Naive thymus-derived CD4-positive, alpha-beta T cell (primary cell): Measurements from ENCODE around the gene FKBP4. TPM values are rescaled to one million over a fixed set of nuclear protein-coding genes. Genes with fewer than 3 reads are reported as not detected.

Experiments used
- ATAC-seq: fragments of 150-1000 bp; cut with Tn5 transposase; 2 replicates; pipeline ENCODE4 v1.10.0; 2021; ENCODE audit warnings: mild to moderate bottlenecking, moderate library complexity
- CTCF ChIA-PET: fragments of 350-600 bp; sonication (Branson Sonifier 250); formaldehyde crosslinking; loops from one replicate; lab custom pipeline; 2021; ENCODE audit warnings: antibody characterized with exemption; lab: Charles Lee
- POLR2A ChIA-PET: fragments of 350-600 bp; sonication (Branson Sonifier 250); formaldehyde crosslinking; loops from one replicate; lab custom pipeline; 2021; ENCODE audit warnings: antibody characterized with exemption, inconsistent platforms; lab: Charles Lee
- DNase-seq, 9 donors: peaks; one replicate each; pipeline versions ENCODE4 v3.0.0 to v3.0.0-alpha.2; 2020 to 2022; ENCODE audit warnings: mixed read lengths in 1 of 9
- H3K27ac ChIP-seq: one replicate; pipeline ENCODE4 v1.7.0; 2013; ENCODE audit warnings: mild to moderate bottlenecking, low read depth, low read length, moderate library complexity
- H3K27me3 ChIP-seq, 2 donors: one replicate each; pipeline ENCODE4 v1.7.0; 2013; ENCODE audit warnings: low read length in 2 of 2, mild to moderate bottlenecking in 2 of 2, moderate library complexity in 2 of 2; ENCODE audit not compliant: control insufficient read depth in 2 of 2, insufficient read depth in 2 of 2
- H3K36me3 ChIP-seq, 3 experiments: 1 replicate in 2 of 3; 2 replicates in 1 of 3; pipeline ENCODE4 v1.7.0; 2013; ENCODE audit warnings: low read length in 3 of 3, mild to moderate bottlenecking in 3 of 3, moderate library complexity in 1 of 3; ENCODE audit not compliant: insufficient read depth in 3 of 3, control insufficient read depth in 2 of 3
- H3K4me1 ChIP-seq, 2 donors: one replicate each; pipeline ENCODE4 v1.7.0; 2013; ENCODE audit warnings: low read length in 2 of 2, mild to moderate bottlenecking in 2 of 2, moderate library complexity in 1 of 2; ENCODE audit not compliant: control insufficient read depth in 2 of 2, insufficient read depth in 2 of 2
- H3K4me3 ChIP-seq: 2 replicates; pipeline ENCODE4 v1.7.0; 2013; ENCODE audit warnings: mild to moderate bottlenecking, low read length
- H3K9me3 ChIP-seq, 3 experiments: 1 replicate in 2 of 3; 2 replicates in 1 of 3; pipeline ENCODE4 v1.7.0; 2013; ENCODE audit warnings: low read length in 3 of 3; ENCODE audit not compliant: control insufficient read depth in 2 of 3
- H3K27ac Mint-ChIP-seq, 9 donors: one replicate each; pipeline ENCODE4 v1.8.0; 2020 to 2022; ENCODE audit warnings: mixed read lengths in 9 of 9, mild to moderate bottlenecking in 8 of 9, moderate library complexity in 5 of 9, inconsistent platforms in 2 of 9
- H3K27me3 Mint-ChIP-seq, 5 donors: one replicate each; pipeline ENCODE4 v1.8.0; 2021 to 2022; ENCODE audit warnings: mixed read lengths in 5 of 5, mild to moderate bottlenecking in 1 of 5
- H3K36me3 Mint-ChIP-seq, 5 donors: one replicate each; pipeline ENCODE4 v1.8.0; 2020 to 2022; ENCODE audit warnings: mixed read lengths in 5 of 5, mild to moderate bottlenecking in 3 of 5, inconsistent platforms in 1 of 5
- H3K4me1 Mint-ChIP-seq, 7 donors: one replicate each; pipeline ENCODE4 v1.8.0; 2020 to 2022; ENCODE audit warnings: mixed read lengths in 7 of 7, mild to moderate bottlenecking in 3 of 7, inconsistent platforms in 1 of 7
- H3K4me3 Mint-ChIP-seq, 10 donors: one replicate each; pipeline ENCODE4 v1.8.0; 2020 to 2022; ENCODE audit warnings: mild to moderate bottlenecking in 10 of 10, mixed read lengths in 10 of 10, moderate library complexity in 6 of 10, inconsistent platforms in 2 of 10
- H3K9me3 Mint-ChIP-seq, 11 donors: one replicate each; pipeline ENCODE4 v1.8.0; 2020 to 2022; ENCODE audit warnings: mixed read lengths in 11 of 11, mild to moderate bottlenecking in 4 of 11, inconsistent platforms in 1 of 11, moderate library complexity in 1 of 11
- intact Hi-C, 2 donors: fragments of 100-400 bp; cut with micrococcal nuclease; formaldehyde crosslinking; loops; one replicate each; pipeline ENCODE4 v1.15.1; 2023
- polyA plus RNA-seq, 2 donors: library from polyadenylated mRNA; unstranded; fragments of 300-500 nt; fragmentation: Illumina TruSeq; gene quantifications; one replicate each; pipeline ENCODE4 v1.2.3, GENCODE V29; 2021
- total RNA-seq, 6 experiments: library from RNA in 5 of 6; stranded (reverse) in 5 of 6; gene quantifications; 1 replicate in 5 of 6; 2 replicates in 1 of 6; pipeline ENCODE4 v1.2.3 and lab custom pipeline; 2021 to 2026

Gene FKBP4
- total and polyA plus RNA-seq, 7 experiments from 2014 or later, result 27.3 to 95.4 (median 51.9) TPM

DNA sequence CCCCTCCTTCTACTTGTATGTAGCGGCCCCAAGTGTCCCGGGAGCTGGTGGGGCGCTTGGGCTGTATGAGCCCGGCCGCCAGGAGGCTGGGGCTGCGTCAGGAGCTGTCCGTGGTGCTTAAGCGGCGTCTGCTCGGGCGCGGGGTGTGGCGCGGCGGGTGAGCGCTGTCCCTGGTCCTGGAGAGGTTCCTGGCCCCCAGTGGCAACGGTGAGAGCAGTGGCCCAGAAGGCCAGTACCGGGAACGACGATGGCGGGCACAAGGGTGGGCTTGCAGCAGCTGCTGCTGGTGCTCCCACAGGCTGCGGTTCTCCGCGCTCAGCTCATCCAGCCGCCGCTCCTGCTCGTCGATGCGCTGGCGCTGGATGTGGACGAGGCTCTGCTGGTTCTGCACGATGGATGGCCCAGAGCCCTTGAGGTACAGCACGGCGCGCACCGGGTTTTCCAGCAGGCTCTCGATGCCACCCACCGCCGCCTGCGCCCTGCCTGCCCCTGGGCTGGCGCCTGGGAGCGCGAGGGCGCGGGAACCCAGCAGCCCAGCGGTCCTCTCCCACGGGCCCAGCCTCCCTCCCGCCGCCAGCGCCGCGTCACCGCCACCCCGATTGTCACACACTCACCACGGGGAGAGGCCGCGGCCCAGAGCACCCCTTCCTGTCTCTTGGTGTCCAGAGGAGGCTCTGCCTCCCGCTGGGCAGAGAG, 41.9 kb upstream of the FKBP4 start:
- Mint-ChIP-seq H3K9me3 (peaks cover 0 to 19% (median 6%) of the 10 kb centered on the region in 11 donors), H3K27me3 (peaks cover 30 to 61% (median 44%) of the 10 kb centered on the region in 5 donors), H3K4me3 (no peak overlapping the region), H3K36me3 (peaks cover 0 to 9% (median 5%) of the 10 kb centered on the region in 5 donors), H3K27ac (peak overlapping the region in 1 of 9 donors; percentile 23), H3K4me1 (peaks cover 0 to 8% (median 0%) of the 10 kb centered on the region in 7 donors)
- H3K36me3 ChIP-seq, result no peaks in the 10 kb centered on the region
- no peaks in the 10 kb centered on the region for H3K9me3 ChIP-seq
- intact Hi-C loops, result loop anchor here (1.0 to 5.0 kb wide), 5 partner anchors 39 to 70 kb away; partner anchors contain the start of genes ITFG2 (in 2 of the 2) and FKBP4 (in 1 of the 2)
- H3K27ac ChIP-seq, result no peak overlapping the region
- no peaks in the 10 kb centered on the region for H3K27me3 ChIP-seq
- no peak overlapping the region for H3K4me3 ChIP-seq
- POLR2A ChIA-PET, result no interaction called here
- ATAC-seq (peak; percentile 100), DNase-seq (peak; percentile 62 to 89 (median 80))
- H3K4me1 ChIP-seq, result no peaks in the 10 kb centered on the region
- CTCF ChIA-PET, result no interaction called here

GRCh38 chr12:2753536-2753935, 41.2 kb upstream of the FKBP4 start:
- Mint-ChIP-seq H3K27ac (peak overlapping the region in 1 of 9 donors; percentile 43), H3K36me3 (peaks cover 0 to 16% (median 5%) of the 10 kb centered on the region in 5 donors), H3K4me3 (no peak overlapping the region), H3K9me3 (peaks cover 0 to 19% (median 5%) of the 10 kb centered on the region in 11 donors), H3K27me3 (peaks cover 30 to 63% (median 49%) of the 10 kb centered on the region in 5 donors), H3K4me1 (peaks cover 0 to 8% (median 0%) of the 10 kb centered on the region in 7 donors)
- H3K9me3 ChIP-seq, result no peaks in the 10 kb centered on the region
- POLR2A ChIA-PET, result no interaction called here
- no peak overlapping the region for H3K4me3 ChIP-seq
- CTCF ChIA-PET, result no interaction called here
- no peak for DNase-seq
- H3K27me3 ChIP-seq, result no peaks in the 10 kb centered on the region
- intact Hi-C loops, result loop anchor here (2.0 to 5.0 kb wide), 2 partner anchors 39 to 59 kb away; partner anchors contain the start of genes FKBP4 (in 1 of the 2) and ITFG2 (in 1 of the 2)
- no peaks in the 10 kb centered on the region for H3K4me1 ChIP-seq
- no peaks in the 10 kb centered on the region for H3K36me3 ChIP-seq
- no peak overlapping the region for H3K27ac ChIP-seq
- no peak for ATAC-seq

DNA sequence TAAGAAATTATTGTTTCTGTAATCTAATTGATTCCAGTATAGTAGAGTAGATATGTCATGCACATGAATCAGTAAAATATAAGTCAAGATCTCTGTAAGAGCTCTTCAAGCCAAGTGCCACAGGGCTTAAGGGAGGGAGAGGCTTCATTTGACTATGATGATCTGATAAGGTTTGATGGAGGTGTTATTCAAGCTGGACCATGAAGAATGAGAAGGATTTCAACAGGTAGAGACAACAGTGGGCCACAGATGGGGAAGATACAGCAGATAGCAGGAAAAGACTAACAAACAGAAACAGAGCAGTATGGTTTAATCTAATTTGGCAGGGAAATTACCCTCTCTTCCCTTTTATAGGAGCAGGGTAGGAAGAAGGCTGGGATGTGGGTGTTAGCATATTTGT, 40.6 kb upstream of the FKBP4 start:
- no peak overlapping the region for H3K27ac Mint-ChIP-seq
- Histone ChIP-seq H3K27me3 (no peaks in the 10 kb centered on the region), H3K27ac (no peak overlapping the region), H3K4me1 (no peaks in the 10 kb centered on the region), H3K9me3 (no peaks in the 10 kb centered on the region), H3K36me3 (no peaks in the 10 kb centered on the region), H3K4me3 (no peak overlapping the region)
- H3K4me1 Mint-ChIP-seq, result peaks cover 0 to 8% (median 0%) of the 10 kb centered on the region in 7 donors
- DNase-seq, result no peak
- ChIA-PET POLR2A (no interaction called here), CTCF (no interaction called here)
- peaks cover 0 to 21% (median 5%) of the 10 kb centered on the region in 5 donors for H3K36me3 Mint-ChIP-seq
- no peak overlapping the region for H3K4me3 Mint-ChIP-seq
- intact Hi-C loops, result loop anchor here in 1 of 2 donors (5.0 kb wide), 1 partner anchor 38 kb away; the partner anchor contains the start of gene FKBP4
- no peak for ATAC-seq
- H3K9me3 Mint-ChIP-seq, result peaks cover 0 to 16% (median 5%) of the 10 kb centered on the region in 11 donors
- peaks cover 30 to 61% (median 48%) of the 10 kb centered on the region in 5 donors for H3K27me3 Mint-ChIP-seq

DNA sequence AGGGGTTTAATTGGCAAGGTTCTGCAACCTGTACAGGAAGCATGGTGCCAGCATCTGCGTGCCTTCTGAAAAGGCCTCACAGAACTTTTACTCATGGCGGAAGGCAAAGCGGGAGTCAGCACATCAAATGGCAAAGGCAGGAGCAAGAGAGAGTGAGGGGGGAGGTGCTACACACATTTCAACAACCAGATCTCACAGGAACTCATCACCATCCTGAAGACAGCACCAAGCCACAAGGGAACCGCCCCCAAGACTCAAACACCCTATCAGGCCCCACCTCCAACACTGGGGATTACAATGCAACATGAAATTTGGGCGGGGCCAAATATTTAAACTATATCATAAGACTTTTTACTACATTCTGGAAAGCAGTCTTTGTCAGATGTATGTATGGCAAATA, 38.0 kb upstream of the FKBP4 start:
- H3K27me3 Mint-ChIP-seq, result peaks cover 27 to 53% (median 38%) of the 10 kb centered on the region in 5 donors

GRCh38 chr12:2759733-2760132, 35.0 kb upstream of the FKBP4 start:
- H3K4me3 Mint-ChIP-seq, result no peak overlapping the region
- ChIA-PET POLR2A (interaction anchor here (0.7 kb wide), 1 partner anchor 60 kb away, joined by 4 read pairs; no protein-coding TSS in a partner anchor), CTCF (no interaction called here)
- no peak overlapping the region for H3K4me3 ChIP-seq
- H3K4me1 Mint-ChIP-seq, result no peaks in the 10 kb centered on the region
- ATAC-seq (no peak), DNase-seq (no peak)
- H3K4me1 ChIP-seq, result no peaks in the 10 kb centered on the region
- H3K27me3 Mint-ChIP-seq, result peaks cover 10 to 39% (median 31%) of the 10 kb centered on the region in 5 donors
- H3K27ac ChIP-seq, result no peak overlapping the region
- H3K36me3 ChIP-seq, result no peaks in the 10 kb centered on the region
- H3K27ac Mint-ChIP-seq, result no peak overlapping the region
- peaks cover 0 to 37% (median 14%) of the 10 kb centered on the region in 5 donors for H3K36me3 Mint-ChIP-seq
- H3K9me3 ChIP-seq, result no peaks in the 10 kb centered on the region
- intact Hi-C loops, result no loop called here
- no peaks in the 10 kb centered on the region for H3K27me3 ChIP-seq
- peaks cover 0 to 3% (median 0%) of the 10 kb centered on the region in 11 donors for H3K9me3 Mint-ChIP-seq

More for the DNA sequence above, 38.0 kb upstream of the FKBP4 start:
- Mint-ChIP-seq H3K4me1 (peaks cover 0 to 8% (median 0%) of the 10 kb centered on the region in 7 donors), H3K4me3 (no peak overlapping the region), H3K27ac (no peak overlapping the region), H3K36me3 (peaks cover 0 to 33% (median 14%) of the 10 kb centered on the region in 5 donors), H3K9me3 (peaks cover 0 to 9% (median 2%) of the 10 kb centered on the region in 11 donors)
- Histone ChIP-seq H3K4me1 (no peaks in the 10 kb centered on the region), H3K27ac (no peak overlapping the region), H3K27me3 (no peaks in the 10 kb centered on the region), H3K36me3 (no peaks in the 10 kb centered on the region), H3K4me3 (no peak overlapping the region), H3K9me3 (no peaks in the 10 kb centered on the region)
- intact Hi-C loops, result no loop called here
- ATAC-seq (no peak), DNase-seq (no peak)
- ChIA-PET POLR2A (no interaction called here), CTCF (no interaction called here)

DNA sequence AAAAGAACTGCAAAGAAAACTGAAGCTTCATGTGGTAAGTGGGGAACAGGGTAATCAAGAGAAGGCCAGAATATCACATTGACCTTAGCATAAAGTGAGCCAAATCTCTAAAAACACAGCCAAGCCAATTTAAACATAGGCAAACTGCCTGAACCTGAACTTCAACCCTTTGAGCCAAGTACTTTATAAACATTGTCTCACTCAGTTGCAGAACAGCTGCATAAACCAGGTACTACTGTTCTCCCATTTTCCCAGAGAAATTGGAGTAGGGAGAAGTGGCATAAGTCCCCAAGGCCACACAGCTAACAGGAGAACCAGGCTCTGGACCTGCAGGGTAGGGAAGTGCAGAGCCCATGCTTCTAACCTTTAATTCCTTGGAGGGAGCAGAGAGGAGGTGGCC, 30.4 kb upstream of the FKBP4 start:
- ChIA-PET POLR2A (no interaction called here), CTCF (no interaction called here)
- H3K9me3 ChIP-seq, result no peaks in the 10 kb centered on the region
- Mint-ChIP-seq H3K27me3 (no peaks in the 10 kb centered on the region), H3K27ac (no peak overlapping the region), H3K4me3 (no peak overlapping the region), H3K36me3 (peaks cover 0 to 19% (median 8%) of the 10 kb centered on the region in 5 donors), H3K9me3 (peaks cover 0 to 1% (median 0%) of the 10 kb centered on the region in 11 donors), H3K4me1 (peaks cover 0 to 17% (median 0%) of the 10 kb centered on the region in 7 donors)
- H3K4me1 ChIP-seq, result no peaks in the 10 kb centered on the region
- no peak overlapping the region for H3K4me3 ChIP-seq
- no peak for ATAC-seq
- H3K36me3 ChIP-seq, result no peaks in the 10 kb centered on the region
- DNase-seq, result no peak
- no peaks in the 10 kb centered on the region for H3K27me3 ChIP-seq
- intact Hi-C loops, result no loop called here
- no peak overlapping the region for H3K27ac ChIP-seq
